GM19395 (cell line): ENCODE measurements around the gene ASTE1.
"Not testable (repeated sequence)": the region's sequence is repeated elsewhere in the genome, so short reads cannot be mapped to it uniquely, and the experiment has no call there.

ENCODE experiments used
- ATAC-seq: cut with Tn5 transposase; IDR thresholded peaks from one replicate; pipeline ENCODE4 v1.9.1; 2021; ENCODE audit warnings: mild to moderate bottlenecking, moderate library complexity; ENCODE audit not compliant: unreplicated experiment

ASTE1 gene

GRCh38 chr3:131009698-131010097, 16.9 kb downstream of the ASTE1 start:
- ATAC-seq = no peak

GRCh38 chr3:131008326-131008725, 18.3 kb downstream of the ASTE1 start:
- no peak for ATAC-seq

GRCh38 chr3:131007782-131008181, 18.8 kb downstream of the ASTE1 start:
- no peak for ATAC-seq

- ATAC-seq = no peak
Measured at GRCh38 chr3:131007256-131007655, 19.4 kb downstream of the ASTE1 start.

GRCh38 chr3:131004603-131005002, 22.0 kb downstream of the ASTE1 start:
- no peak for ATAC-seq

GRCh38 chr3:131001071-131001470, 25.6 kb downstream of the ASTE1 start:
- ATAC-seq = no peak

GRCh38 chr3:130997289-130997688, 29.3 kb downstream of the ASTE1 start:
- no peak for ATAC-seq

- ATAC-seq = no peak
Measured at GRCh38 chr3:130992344-130992743, 34.3 kb downstream of the ASTE1 start.

- no peak for ATAC-seq
Measured at GRCh38 chr3:130991126-130991525, 35.5 kb downstream of the ASTE1 start.

GRCh38 chr3:130990282-130990681, 36.3 kb downstream of the ASTE1 start:
- no peak for ATAC-seq

GRCh38 chr3:130981469-130981868, 45.2 kb downstream of the ASTE1 start:
- no peak for ATAC-seq

GRCh38 chr3:130979117-130979516, 47.5 kb downstream of the ASTE1 start:
- no peak for ATAC-seq

- ATAC-seq = no peak
Measured at GRCh38 chr3:130976706-130977105, 49.9 kb downstream of the ASTE1 start.

GRCh38 chr3:130975251-130975650, 51.4 kb downstream of the ASTE1 start:
- no peak for ATAC-seq

GRCh38 chr3:130974201-130974600, 52.4 kb downstream of the ASTE1 start:
- no peak for ATAC-seq

- ATAC-seq = no peak
Measured at GRCh38 chr3:130973406-130973805, 53.2 kb downstream of the ASTE1 start.

- not testable (repeated sequence) for ATAC-seq
Measured at GRCh38 chr3:130972592-130972991, 54.0 kb downstream of the ASTE1 start.

- no peak for ATAC-seq
Measured at GRCh38 chr3:130971208-130971607, 55.4 kb downstream of the ASTE1 start.

- no peak for ATAC-seq
Measured at GRCh38 chr3:130969621-130970020, 57.0 kb downstream of the ASTE1 start.

GRCh38 chr3:130968221-130968620, 58.4 kb downstream of the ASTE1 start:
- no peak for ATAC-seq

- no peak for ATAC-seq
Measured at GRCh38 chr3:130967281-130967680, 59.3 kb downstream of the ASTE1 start.

GRCh38 chr3:130963878-130964277, 62.7 kb downstream of the ASTE1 start:
- ATAC-seq = no peak
